Lower leg skin (tissue), 3 donors: ENCODE results near the gene DUSP19.

Experiments
- POLR2A ChIP-seq, 2 donors: fragments of 450-650 bp; IDR thresholded peaks; one replicate each; pipeline ENCODE4 v1.6.1; 2016 to 2017; ENCODE audit warnings: antibody characterized with exemption in 2 of 2, mild to moderate bottlenecking in 1 of 2, moderate library complexity in 1 of 2
- TF ChIP-seq, protein P1 (sequence below), 3 donors: fragments of 450-650 bp; IDR thresholded peaks; one replicate each; pipeline ENCODE4 v1.5.1; 2016; ENCODE audit warnings: antibody characterized with exemption in 3 of 3, mild to moderate bottlenecking in 3 of 3, moderate library complexity in 2 of 3

DNA sequence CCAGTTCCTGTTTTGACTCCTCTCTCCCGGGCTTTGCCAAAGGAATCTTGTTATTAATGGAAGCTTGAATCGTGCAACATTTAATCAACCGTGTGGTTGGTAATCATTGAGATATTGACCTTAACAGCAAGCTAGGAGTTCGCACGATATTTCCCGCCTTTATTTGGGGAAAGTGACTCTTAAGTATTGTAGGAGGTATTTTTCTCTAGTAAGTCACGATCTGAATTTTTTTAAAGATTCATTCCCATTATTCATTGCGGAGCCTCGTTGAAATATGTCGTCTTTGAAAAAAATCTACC, 46.4 kb downstream of the DUSP19 start:
- TF ChIP-seq, protein P1, sequence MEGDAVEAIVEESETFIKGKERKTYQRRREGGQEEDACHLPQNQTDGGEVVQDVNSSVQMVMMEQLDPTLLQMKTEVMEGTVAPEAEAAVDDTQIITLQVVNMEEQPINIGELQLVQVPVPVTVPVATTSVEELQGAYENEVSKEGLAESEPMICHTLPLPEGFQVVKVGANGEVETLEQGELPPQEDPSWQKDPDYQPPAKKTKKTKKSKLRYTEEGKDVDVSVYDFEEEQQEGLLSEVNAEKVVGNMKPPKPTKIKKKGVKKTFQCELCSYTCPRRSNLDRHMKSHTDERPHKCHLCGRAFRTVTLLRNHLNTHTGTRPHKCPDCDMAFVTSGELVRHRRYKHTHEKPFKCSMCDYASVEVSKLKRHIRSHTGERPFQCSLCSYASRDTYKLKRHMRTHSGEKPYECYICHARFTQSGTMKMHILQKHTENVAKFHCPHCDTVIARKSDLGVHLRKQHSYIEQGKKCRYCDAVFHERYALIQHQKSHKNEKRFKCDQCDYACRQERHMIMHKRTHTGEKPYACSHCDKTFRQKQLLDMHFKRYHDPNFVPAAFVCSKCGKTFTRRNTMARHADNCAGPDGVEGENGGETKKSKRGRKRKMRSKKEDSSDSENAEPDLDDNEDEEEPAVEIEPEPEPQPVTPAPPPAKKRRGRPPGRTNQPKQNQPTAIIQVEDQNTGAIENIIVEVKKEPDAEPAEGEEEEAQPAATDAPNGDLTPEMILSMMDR (IDR thresholded peaks at IDR 0.05): no peak
- TF ChIP-seq POLR2A (IDR thresholded peaks at IDR 0.05): no peak
